NCI-H1092 treated with DMSO at 0.1 percent for 48 hours (cell line): Measurements from ENCODE around the gene CDK19.
"Not testable (repeated sequence)": the region's sequence is repeated elsewhere in the genome, so short reads cannot be mapped to it uniquely, and the experiment has no call there.

Experiments
- DNase-seq: peaks from one replicate; lab custom pipeline; 2025; lab: John Stamatoyannopoulos, UW

The CDK19 gene

DNA sequence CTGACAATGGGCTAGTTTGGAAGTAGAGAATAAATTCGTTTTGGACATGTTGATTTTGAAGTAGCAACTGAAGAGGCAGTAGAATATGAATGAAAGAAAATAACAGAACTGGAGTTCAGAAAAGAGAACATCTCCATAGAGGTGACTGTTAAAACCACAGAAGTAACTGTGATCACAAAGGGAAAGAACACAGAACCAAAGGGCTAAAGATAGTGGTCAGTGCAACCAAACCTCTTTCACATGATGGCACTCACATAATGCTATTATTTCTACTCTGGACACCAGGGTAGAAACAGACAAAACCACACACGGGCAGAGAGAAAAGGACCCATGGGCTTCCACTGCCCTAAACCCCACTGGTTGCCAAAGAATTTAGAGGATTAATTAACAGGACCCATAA, 58.5 kb downstream of the CDK19 start:
- no peak for DNase-seq

DNA sequence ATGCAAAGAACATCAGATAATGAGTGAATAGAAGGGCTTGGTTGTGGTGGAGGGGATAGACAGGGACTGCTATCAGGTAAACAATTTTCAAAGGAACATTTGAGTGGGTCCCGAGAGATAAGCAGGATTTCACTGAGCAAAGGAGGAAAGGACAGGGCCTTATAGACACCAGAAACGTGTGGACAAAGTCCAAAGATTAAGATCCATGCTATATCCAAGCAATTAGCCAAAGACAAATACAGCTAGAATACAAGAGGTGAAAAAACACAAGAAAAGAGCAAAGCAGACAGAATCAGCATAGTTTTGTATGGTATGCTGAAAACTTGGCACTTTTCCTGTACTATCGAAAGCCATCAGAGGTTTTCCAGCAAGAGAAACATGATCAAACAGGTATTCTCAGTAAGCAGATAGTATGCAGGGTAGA, 59.8 kb downstream of the CDK19 start:
- DNase-seq = no peak

- DNase-seq = not testable (repeated sequence)
These were observed 61.2 kb downstream of the CDK19 start for GRCh38 chr6:110753936-110754668.

DNA sequence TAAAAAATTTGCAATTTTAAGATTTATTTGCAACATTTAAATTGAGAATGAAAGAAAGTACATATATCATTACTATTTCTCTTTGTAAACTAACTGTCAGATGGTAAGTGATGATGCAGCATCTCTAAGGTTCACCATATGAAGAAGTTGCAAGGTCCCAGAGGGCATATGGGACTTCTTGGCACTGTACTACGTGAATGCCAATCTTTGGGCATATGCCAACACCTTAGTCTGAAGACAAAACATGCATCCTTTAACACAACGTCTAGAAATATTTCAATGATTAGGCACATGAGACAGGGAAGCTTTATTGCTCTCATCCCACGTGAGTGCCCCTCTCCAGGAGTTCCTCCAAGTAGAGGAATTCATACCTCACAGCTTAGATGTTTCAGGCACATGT, 66.8 kb downstream of the CDK19 start:
- DNase-seq = no peak

DNA sequence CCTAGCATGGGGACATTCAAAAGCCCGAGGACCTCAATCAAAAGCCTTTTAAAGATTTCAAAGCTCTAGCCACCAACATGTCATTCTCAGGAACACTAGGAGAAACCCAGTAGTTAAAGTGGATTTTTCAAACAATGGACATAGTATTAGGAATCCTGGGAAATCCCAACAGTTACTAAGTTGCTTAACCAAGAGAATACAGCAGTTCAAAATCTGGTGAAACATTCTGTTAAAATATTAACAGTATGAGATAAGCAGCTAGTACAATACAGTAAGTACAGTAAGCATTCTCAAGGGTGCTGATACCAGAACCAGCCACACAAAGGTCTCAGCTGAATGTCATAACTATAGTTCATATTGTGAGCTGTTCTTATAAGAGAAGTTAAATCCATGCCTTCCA, 68.6 kb downstream of the CDK19 start:
- no peak for DNase-seq

GRCh38 chr6:110744991-110745390, 70.3 kb downstream of the CDK19 start:
- no peak for DNase-seq

DNA sequence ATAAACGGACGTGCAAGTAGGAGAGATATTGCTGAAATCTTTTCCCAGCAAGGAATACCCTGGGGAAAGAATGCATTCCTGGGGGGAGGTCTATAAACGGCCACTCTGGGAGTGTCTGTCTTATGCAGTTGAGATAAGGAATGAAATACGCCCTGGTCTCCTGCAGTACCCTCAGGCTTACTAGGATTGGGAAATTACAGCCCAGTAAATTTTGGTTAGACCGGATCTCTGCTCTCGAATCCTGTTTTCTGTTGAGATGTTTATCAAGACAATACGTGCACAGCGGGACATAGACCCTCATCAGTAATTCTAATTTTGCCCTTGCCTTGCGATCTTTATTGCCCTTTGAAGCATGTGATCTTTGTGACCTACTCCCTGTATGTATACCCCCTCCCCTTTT, 72.7 kb downstream of the CDK19 start:
- not testable (repeated sequence) for DNase-seq

GRCh38 chr6:110741517-110741916, 73.8 kb downstream of the CDK19 start:
- DNase-seq = no peak

- DNase-seq = no peak
These were observed 76.3 kb downstream of the CDK19 start for GRCh38 chr6:110738899-110739365.

DNA sequence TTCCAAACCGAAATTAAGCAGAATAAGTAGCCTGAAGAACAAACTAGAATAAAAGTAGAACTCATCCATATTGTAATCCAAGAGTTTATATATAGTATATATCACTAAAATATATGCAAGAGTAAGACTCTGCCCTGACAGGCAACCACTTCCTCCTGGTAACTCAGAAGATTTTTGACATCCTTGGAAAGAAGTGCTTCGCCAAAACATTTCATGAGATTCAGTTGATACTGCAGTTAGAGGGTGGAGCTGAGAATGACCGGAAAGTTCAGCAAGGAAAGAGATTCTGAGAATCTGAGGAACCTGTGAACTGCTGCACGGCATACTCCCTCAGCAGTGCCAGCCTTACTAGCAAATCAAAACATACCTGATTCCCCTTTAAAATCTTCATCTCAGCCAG, 79.6 kb downstream of the CDK19 start:
- no peak for DNase-seq

DNA sequence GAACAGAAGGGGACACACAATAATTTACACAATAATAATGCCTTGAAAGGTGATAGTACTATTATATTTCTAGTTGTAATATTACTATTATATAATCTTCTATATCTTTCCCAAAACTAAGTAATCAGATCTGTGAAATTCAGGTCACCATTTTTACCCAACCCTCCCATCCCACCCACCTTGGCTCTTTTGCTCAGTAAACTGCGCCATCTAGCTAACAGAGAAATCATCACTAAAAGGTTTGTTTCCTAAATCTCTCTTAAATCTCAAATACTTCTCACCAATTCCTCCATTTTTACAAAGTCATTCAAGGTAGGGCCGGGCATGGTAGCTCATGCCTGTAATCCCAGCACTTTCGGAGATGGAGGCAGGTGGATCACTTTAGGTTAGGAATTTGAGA, 83.4 kb downstream of the CDK19 start:
- no peak for DNase-seq

DNA sequence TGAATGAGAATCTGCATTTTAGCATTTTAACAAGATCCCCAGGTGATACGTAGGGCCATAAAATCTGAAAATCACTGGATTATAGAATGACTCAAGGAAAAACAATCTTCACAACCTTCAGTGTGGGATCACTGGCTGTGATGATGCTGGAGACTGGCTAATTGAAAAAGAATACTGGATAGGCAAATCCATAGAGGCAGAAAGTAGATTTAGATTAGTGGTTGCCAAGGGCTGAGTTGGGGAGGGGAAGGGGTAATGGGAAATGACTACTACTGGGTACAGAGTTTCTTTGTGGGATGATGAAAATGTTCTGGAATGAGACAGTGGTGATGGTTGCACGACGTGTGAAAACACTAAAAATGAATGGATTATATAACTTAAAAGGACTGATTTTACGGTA, 84.1 kb downstream of the CDK19 start:
- DNase-seq = no peak

GRCh38 chr6:110728501-110728900, 86.8 kb downstream of the CDK19 start:
- no peak for DNase-seq

GRCh38 chr6:110723017-110723416, 92.3 kb downstream of the CDK19 start:
- no peak for DNase-seq

DNA sequence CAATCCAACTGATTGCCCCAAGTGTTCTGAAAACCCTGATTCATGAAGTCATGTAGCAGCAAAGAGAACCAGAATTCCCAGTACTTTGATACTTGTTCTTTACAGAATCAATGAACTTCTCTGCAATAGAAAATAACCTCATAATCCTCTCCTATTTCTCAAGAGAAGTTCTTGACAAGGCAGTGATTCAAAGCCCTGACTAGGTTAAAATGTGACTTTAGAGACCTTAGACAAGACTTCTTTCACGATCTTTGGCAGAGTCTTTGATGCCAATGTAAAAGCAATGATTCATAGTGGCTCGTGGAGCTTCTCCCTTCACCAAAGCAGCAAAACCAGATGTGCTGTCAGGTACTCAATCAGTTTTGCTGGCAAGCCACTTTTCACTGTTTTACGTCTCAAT, 95.2 kb downstream of the CDK19 start:
- DNase-seq = no peak

GRCh38 chr6:110719601-110720000, 95.7 kb downstream of the CDK19 start:
- not testable (repeated sequence) for DNase-seq

GRCh38 chr6:110714143-110714542, 101.1 kb downstream of the CDK19 start:
- DNase-seq = no peak

GRCh38 chr6:110712238-110712637, 103.0 kb downstream of the CDK19 start:
- DNase-seq = no peak

- no peak for DNase-seq
These were observed 105.2 kb downstream of the CDK19 start for GRCh38 chr6:110710115-110710514.

DNA sequence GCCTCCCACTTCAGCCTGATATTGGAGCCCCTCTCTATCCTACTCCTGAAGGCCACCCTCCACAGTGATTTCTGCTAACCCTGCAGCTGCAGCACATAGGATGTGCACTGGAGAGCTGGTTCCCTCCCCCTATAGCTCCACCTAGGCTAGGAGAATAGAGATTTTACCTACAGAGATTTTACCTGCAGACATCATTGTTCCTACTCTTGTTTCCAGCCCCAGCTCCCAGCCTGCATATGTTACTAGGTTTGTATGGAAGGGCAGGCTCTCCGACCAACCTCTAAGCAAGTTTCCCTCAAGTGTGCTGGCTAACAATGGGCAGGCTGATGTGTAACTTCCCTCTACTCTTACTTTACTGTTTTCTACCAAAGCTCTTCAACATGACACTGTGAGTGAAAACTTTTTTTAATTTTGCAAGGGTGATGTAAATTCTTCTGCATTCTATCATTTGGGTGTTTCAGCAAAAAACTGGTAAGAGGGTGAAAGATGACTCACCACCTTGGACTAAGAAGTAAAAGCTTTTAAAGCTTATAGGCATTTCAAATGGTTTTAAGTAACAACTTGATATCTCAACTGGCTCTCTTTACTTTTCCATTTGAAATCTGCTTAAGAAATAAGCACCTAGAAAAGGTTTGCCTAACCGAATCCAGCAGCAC, 106.8 kb downstream of the CDK19 start:
- no peak for DNase-seq

GRCh38 chr6:110705543-110705942, 109.7 kb downstream of the CDK19 start:
- no peak for DNase-seq

GRCh38 chr6:110703906-110704594, 111.2 kb downstream of the CDK19 start:
- no peak for DNase-seq
